Hematopoietic multipotent progenitor cell treated with erythropoietin and hydrocortisone succinate and interleukin-3 and kit ligand, for 15 days (in vitro differentiated cells): ENCODE data around the gene MROH7.

Experiments
- DNase-seq: peaks from one replicate; pipeline ENCODE4 v3.0.0-alpha.2; 2015; ENCODE audit warnings: low spot score

The MROH7 gene

DNA sequence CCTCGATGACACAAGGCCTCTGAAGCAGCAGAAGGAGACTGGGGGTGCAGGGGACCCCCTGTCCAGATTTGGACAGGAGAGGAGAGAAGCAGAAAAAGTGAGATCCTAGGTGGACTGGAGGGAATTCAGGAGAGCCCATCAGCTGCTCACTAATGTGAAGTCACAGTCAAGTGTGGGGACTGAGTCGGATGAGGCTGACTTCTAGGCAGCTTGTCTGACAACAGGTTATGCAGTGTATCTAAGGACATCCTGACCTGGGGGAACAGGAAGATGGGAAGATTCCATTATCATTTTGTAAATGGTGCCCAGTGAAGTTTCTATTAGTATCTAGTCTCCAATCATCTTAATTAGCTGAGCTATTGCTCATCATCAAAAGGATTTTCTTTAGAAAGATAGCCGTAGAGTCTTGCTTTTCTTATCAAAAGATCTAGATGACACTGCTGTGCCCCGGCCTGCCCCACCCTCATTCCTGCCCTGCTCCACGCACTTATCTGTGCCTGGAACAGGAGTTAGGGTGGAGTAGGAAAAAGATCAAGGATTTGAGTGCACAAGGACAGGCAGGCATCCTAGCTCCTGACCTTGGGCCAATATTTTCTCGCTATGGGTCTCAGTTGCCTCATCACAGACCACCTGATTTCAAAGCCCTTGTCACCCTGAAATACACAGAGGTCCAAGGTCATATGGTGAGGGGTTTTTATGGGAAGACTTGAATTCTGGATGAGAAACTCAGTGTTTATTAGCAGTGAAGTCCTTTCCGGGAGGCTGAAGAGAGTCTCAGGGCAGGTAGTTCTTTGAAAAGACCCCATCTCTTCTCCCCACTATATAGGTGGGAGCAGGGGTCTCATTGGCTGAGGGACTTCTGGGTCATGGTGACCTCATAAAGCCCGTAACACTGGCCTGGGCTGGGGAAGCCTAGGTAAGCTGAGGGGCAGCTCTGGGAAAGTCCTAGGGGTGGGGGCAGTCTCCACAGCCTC lies at the start of gene MROH7:
TSS of gene MROH7 (plus strand) at position 924 of the 974 bp plus-strand sequence. CDS start 11,141 bp downstream, outside the sequence.
- no peak for DNase-seq

DNA sequence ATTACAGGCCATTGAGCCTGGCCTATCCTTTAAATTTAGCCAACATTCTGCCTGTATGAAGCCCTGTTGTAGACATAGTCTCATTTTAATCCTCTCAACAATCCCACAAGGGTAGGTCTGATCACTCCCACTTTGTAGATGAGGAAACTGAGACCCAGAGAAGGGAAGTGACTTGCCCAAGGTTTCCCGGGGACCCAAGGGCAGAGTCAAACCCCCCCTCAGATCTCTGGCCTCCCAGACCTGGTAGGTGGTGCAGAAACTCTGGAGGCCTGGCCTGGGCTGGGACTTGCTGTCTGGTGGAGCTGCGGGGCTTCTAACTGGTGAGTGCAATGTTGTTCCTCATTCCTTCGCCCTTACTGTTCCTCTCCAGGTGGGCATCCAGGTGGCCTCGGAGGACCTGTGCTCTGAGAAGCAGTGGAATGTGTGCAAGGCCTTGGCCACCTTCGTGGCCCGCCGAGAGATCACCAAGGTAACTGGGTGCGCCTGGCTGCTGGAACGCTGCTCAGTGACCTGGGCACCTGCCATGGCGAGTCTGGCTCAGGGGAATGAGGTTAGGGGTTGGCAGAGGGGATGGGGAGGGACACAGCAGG lies 47.9 kb upstream of the MROH7 start:
- no peak for DNase-seq

DNA sequence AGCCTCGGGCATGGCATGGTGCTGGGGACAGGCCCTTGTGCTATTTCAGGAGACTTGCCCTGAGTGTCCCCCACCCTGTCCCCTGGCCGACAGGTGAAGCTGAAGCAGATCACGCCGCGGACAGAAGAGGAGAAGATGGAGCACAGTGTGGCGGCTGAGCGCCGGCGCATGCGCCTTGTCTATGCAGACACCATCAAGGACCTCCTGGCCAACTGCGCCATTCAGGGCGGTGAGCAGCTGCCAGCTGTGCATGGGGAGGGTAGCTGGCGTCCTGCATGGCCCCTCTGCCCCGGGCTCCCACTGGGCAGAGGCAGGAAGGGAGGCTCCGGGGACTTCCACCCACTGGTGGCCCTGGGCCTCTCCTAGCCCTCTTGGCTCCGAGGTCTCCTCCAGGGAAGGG lies 47.1 kb upstream of the MROH7 start:
- DNase-seq = no peak

DNA sequence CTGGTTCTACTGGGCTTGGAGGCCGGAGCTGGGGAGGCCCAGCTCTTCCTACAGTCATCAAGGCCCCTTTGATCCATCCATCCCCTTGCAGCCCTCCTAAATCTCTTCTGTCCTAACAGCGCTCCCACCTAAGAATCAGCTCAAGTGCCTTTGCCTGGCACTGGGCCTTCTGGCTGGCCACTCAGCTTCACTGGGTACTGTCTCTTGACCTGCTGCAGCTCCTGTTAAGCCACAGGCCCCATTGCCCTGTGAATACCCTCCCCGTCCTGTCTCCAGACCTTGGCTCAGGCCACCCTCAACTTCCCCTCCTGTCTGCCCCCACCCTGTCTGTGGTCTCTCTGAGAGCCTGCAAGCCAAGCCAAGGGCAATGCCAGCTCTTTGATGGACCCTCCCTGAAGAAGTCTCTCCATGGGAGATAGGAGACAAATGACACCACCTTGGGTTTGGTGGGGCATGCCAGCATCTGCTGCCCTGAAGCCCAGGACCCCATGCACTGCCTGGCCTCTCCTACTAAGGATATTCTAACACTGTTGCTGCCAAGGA lies 45.6 kb upstream of the MROH7 start:
- no peak for DNase-seq

DNA sequence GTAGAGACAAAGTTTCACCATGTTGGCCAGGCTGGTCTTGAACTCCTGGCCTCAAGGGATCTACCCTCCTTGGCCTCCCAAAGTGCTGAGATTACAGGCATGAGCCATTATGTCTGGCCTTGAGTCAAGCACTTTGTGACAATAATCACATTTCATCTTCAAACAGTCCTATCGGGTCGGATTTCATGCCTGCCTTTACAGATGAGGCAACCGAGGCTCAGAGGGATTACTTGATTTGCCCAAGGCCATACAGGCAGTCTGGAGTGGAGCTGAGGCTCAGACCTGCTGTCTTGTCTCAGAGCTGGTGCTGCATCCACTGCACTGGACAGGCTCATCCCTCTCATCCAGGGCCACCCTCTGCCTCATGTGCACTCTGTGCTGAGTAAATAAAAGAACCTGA lies 44.8 kb upstream of the MROH7 start:
- DNase-seq = no peak

DNA sequence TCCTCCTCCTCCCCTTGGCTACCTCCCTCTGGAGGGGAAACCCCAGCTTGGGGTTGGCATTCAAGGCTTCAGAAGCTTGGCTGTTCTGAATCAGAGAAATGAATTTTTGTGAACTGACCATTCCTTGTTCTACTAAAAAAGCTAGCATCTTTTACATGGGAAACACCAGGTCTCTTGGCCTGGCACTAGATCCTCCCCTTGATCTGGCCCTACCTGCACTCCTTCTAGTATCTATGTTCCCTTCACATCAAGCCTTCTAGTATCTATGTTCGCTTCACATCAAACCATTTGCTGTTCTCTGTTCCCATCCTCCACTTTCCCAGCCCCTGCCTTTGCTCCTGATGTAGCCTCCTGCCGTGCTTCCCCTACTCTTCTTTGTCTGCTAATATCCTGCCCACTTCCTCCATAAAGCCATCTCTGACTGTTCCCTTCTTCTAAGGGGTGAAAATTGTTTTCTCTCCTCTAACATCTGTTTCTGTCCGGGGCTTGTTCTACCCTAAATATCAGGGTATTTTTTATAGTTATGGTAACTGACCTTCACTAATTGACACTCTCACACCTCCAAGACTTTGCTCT lies 44.0 kb upstream of the MROH7 start:
- no peak for DNase-seq

DNA sequence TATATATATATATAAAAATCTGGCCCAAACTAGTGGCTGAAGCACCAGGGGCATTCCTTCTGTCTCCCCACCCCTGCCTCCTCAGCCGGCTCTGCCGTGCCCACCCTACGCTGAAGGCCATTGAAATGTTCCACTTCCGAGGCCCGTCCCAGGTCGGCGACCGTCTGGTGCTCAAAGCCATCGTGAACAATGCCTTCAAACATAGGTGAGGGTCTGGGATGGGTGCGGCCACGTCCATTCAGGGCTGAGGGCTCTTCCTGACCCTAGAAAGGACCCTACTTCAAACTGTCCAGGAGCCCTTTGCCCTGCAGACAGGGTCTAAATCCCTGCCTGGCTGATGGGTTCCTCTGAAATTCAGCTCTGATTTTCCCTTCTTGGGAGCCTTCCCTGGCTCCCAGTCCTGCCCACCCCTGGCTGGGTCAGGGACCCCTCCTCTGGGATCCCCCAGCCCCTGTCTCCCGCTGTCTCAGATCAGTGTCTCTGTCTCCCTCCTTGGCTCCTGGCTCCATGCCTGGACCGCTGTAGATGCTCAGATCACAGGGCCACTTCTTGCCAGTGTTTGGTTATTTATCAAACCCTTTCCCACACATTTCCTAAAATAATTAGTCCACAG lies 42.3 kb upstream of the MROH7 start:
- DNase-seq = no peak

DNA sequence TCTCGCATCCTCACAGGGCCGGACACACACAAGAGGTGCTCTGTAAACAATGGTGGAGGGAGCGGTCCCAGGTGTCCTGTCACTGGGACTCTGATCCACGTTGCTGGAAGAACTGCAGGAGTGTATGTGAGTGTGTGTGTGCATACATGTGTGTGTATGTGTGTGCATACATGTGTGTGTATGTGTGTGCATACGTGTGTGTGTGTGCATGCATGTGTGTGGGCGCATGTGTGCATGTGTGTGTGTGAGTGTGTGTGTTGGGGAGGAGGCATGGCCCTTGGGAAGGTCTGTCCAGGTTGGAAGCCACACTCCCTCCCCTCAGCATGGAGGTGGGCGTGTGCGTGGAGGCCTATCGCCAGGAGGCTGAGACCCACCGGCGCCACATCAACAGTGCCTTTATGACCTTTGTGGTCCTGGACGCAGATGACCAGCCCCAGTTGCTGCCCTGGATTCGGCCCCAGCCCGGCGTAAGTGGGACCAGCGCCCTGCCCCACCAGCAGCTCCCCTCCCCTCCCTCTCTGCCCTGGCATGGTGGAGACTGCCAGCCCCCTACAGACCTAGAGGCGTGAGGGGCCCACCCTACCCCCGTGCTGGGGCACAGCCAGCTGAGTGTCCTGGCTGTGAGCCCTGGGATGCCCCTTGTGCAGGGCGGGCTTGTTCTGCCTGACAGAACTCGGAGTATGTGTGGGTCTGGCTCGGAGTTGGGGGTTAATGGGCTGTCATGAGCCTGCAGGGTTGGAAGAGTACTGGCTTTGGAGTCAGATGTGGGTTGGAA lies 40.5 kb upstream of the MROH7 start:
- no peak for DNase-seq

DNA sequence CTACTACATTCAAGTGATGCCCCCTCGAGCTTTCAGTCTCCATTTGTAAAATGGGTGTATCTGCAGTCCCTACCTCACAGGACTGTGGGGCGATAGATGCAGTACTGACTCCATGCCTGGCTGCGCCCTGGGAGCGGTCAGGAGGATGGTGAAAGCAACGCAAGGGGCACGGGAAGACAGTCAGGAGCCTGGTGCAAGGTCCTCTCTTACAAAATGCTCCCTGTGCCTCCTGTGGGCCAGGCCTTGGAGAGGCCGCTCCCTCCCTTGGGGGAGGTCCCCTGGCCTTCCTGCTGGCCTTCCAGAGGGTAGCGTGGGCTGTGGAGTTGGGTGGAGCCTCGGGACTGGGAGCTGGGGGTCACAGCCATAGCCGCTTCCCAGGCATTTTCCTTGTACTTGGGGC lies 39.9 kb upstream of the MROH7 start:
- DNase-seq = no peak

DNA sequence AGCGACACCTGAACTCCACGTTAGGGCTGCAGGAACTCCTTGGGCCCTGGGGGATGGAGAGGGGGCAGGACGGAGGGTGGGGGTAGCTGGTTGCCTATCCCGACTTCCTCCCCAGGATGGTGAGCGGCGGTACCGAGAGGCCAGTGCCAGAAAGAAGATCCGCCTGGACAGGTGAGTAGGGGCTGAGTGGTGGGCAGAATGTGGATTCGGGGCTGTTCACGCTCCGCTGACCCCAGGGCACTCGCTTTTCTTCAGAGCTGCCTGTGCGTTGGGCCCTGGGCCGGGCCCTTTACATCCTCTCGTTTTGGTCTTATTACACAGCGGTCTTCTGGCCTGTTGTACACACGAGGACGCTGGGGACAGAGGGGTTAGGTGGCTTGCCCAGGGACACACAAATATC lies 39.0 kb upstream of the MROH7 start:
- DNase-seq = no peak

DNA sequence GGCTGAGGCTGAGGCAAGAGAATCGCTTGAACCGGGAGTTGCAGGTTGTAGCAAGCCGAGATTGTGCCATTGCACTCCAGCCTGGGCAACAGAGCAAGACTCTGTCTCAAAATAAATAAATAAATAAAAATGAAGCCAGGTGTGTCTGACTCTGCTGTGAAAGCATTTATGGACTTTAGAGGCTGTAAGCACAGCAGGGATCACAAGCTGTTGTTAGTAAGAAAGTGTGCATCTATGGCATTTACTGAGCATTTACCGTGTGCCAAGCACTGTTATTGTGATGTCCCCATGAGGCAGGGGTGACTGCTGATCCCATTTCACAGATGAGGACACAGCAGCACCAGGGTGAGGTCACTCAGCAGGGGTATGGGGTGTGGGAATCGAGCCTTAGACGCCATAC lies 38.3 kb upstream of the MROH7 start:
- DNase-seq = no peak

DNA sequence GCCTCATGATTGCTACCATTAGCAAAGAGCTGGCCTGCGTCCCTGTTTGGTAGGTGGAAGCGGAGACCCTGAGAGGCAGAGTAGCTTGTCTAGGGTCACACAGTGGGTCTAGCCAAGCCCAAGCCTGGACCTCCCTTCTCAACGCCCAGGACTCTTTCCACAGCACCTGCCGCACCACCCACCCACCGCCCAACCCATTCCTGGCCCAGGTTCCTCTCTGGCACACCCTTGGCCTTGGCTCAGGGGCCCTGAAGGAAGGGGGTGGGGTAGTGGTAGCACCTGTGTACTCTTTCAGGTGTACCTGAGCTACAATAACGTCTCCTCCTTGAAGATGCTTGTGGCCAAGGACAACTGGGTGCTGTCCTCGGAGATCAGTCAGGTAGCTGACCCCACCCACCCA lies 37.5 kb upstream of the MROH7 start:
- no peak for DNase-seq

DNA sequence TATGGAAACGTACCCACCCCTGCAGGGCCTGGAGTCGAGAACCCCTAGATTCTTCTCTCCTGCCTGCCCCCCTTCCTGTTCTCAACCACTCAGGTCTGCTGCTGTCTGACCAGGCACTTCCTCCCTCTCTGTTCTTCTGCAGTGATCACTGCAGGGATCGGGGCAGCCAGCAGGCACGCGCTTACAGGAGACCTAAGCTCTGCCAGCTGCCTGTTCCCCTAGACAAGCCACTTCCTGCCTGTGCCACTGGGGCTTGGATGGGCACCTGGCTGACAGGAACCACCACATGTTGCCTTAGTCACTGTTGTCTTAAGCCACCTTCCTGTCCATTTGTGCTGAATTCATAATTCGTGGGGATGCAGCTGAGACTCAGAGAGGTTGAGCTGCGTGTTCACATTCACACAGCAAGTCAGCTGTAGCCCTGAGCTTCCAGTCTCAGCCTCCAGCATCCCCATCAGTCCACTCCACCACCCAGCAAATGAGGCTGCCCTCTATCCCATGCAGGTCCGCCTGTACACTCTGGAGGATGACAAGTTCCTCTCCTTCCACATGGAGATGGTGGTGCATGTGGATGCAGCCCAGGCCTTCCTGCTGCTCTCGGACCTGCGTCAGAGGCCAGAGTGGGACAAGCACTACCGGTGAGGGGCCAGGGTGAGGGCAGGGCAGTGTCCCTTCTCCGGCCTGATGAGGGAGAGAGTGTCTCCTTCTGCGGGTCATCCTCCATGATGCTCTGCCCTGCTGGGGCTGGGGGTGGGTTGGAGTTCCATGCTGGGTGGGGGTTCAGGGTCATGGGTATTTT lies 36.8 kb upstream of the MROH7 start:
- no peak for DNase-seq

DNA sequence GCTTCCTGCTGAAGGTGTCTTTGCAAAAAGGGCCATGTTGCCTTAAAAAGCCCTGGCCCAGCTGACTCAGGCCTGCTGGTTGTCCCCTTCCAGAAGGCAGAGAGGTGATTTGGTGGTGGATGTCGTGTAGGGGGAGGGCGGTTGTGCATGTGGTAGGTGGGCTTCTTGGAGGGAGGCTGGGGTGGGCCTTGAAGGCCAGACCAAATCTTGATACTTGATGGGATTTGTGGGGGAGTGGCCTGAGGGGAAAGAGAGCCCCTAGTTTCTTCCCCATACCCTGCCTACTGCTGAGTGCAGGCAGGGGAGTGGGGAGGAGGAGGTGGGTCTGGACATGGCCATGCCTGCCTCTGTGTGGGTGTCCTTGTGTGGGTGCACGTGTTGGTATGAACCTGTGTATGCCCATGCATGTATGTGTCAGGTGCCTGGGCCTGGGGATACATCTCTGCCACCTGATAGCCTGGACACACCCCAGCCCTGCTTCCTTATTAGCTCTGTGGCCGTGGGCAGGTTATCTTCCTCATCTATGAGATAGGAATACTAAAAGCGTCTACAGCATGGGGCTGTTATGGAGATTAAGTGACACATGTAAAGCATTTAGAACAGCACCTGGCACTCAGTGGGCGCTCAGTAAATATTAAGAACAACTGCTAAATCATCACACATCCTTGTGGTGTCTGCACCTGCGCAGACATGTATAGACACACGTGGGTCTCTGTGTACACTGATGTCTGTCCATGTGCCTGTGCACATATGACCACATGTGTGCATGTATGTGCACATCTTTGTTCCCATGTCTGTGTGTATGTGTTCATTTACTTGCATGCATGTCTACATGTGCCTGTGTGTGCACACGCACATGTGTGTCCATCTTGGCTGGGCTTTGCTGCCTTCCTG lies 35.2 kb upstream of the MROH7 start:
- DNase-seq = no peak

DNA sequence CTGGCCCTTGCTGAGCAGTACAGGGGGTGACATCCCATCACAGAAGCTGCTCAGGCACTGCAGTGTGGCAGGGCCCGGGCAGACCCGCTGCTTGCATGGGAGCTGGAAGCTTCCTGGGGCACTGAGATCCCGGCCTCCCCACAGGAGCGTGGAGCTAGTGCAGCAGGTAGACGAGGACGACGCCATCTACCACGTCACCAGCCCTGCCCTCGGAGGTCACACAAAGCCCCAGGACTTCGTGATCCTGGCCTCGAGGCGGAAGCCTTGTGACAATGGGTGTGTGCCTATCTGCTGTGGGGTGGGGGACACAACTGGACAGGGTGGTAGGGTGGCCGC lies 34.6 kb upstream of the MROH7 start:
- no peak for DNase-seq

DNA sequence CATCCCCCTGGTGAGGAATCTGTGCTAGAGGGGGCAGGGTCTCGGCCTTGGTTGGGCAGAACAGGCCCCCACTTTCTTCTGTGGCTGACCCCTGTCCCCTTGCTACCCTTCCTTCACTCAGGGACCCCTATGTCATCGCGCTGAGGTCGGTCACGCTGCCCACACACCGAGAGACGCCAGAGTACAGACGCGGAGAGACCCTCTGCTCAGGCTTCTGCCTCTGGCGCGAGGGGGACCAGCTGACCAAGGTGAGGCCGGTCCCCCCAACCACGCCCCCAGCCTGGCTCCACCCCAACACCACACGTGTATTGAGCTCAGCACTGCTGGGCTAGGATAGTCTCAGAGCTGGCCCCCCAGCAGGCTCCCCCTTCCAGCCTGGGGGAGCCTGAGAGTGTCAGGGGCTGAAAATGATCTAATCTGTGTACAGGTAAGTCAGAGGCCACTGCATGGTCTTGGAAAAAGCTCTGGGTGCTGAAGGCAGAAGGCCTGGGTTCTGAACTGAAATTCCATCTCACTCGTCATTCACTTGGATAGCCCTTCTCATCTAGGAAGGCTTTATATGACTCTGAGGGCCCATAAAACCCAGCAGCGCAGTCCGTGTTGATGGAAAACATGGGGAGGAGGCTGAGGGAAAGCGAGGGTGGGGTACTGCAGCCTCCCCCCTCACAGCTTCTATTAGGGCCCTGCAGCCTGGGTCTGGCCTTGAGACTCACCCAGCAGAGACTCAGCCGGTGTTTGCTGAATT lies 33.6 kb upstream of the MROH7 start:
- no peak for DNase-seq

DNA sequence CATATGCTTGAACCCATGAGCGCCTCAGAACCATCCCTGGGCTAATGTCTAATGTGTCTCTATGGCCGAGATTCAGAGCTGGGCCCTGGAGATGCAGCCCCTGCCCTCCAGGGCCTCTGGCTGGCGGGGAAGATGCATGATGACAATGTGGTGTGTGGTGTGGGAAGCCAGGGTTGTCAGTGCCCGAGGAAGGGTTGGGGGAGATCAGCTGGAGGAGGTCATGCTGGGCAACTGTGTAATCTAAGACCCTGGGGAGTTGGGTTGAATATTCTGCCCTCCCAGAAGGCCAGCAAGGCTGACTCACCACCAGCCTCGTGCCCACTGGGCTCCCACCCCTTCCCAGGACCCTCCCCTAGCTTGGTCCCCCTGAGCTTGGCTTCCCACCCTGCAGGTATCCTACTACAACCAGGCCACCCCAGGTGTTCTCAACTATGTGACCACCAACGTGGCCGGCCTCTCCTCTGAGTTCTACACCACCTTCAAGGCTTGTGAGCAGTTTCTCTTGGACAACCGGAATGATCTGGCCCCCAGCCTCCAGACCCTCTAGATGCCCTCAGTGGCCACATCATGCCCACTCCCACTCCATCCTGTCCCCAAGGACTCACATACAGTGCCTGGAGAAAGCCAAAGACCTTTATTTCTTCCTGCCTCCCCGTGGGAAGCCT lies 32.9 kb upstream of the MROH7 start:
- no peak for DNase-seq

DNA sequence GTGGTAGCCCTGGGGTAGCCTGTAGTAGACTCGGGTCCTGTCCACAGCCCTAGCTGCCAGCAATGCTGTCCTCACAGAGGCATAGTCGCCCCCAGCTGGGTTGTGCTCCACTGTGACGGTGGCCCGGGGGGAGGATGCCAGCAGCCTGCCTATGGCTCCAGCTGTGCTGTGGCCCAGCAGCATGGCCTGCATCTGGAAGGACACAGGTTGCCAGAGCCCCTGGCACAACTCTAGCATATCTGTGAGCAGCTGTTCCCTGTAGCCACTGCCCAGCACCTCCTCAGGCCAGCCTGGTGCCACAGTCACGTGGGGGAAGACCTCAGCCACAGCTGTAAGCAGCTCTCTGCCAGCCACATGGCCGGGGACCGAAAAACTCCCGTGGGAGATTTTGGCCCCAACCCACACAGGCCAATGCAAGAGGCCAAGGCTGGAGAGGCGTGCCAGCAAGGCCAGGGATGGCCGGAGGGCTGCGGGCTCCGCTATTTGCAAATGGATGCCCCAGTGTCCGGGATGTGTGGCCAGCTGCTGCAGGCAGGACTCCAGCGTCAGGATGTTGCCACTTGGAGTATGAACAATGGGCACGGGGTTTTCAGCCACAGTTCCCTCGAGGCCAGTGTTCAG lies 32.2 kb upstream of the MROH7 start:
- no peak for DNase-seq
